Measurements from ENCODE around the gene GMEB2.
A peak's percentile ranks its signal among the peaks of the same experiment; 100 is the strongest.
"Not testable (repeated sequence)": the region's sequence is repeated elsewhere in the genome, so short reads cannot be mapped to it uniquely, and the experiment has no call there.

The GMEB2 gene

GRCh38 chr20:63635431-63636141, 8.7 kb upstream of the GMEB2 start:
- peak; percentile 90 for DNase-seq

DNA sequence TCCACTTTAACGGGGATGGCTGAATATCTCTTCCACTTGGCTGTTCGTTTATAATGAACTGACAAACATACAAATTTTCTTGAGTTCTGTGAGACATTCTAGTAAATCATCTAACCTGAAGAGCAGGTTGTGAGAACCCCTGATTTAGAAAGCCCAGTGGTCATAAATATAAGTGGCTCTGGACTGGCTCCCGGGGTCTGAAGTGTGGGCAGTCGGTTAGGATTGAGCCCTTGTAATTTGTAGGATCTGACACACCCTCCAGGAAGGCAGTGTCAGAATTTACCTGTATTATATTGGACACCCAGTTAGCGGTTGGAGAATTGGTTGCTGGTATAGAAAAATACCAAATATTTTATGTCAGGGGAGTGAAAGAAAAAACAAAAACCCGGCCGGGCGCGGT, 6.8 kb upstream of the GMEB2 start:
- DNase-seq: no peak

GRCh38 chr20:63631426-63631825, 4.5 kb upstream of the GMEB2 start:
- DNase-seq: not testable (repeated sequence)

GRCh38 chr20:63630956-63631355, 4.1 kb upstream of the GMEB2 start:
- DNase-seq: not testable (repeated sequence)

DNA sequence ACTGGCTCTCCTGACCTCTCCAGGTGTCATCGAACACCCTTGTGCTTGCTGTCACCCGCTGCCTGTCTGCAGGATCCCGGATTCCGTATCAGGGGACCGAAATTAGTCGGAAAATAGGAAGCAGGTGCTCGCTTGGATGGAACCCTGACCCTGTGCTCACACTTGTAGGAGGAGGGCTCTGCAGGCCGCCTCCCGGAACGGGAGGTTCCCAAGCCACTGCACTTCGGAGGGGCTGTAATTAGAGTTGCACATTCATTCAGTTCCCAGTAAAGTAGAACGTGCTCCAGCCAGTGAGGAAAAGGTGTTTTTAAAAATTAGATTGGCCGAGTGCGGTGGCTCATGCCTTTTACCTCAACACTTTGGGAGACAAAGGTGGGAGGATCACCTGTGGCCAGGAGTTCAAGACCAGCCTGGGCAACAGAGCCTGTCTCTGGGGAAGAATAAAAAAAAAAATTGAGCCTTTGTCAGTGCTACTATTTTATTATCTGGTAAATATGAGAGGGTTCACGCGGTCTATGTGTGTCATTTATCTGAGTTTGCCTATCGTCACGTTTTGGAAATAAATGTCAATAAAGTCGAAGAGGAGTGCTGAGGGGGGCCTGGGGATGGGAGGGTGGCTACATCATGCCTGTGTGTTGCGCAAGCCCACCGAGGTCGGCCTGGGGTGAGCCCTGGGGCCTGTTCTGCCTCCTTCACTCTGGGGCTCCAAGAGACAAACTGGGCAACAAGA, 1.5 kb upstream of the GMEB2 start:
- DNase-seq: peak; percentile 35

DNA sequence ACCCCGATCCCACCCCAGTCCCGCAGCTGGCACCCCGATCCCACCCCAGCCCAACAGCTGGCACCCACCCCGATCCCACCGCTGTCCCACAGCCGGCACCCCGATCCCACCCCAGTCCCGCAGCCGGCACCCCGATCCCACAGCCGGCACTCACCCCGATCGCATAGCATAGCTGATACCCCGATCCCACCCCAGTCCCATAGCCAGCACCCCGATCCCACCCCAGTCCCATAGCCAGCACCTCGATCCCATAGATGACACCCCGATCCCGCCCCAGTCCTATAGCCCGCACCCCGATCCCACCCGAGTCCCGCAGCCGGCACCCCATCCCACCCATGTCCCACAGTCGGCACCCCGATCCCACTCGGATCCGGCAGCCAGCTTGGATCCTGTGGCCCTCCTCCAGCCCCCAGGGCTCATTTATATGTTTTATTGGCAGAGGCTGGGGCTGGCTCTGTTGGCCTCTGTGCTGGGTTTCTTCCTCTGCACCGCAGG, 897 bp upstream of the GMEB2 start:
- DNase-seq: no peak

GRCh38 chr20:63627129-63627750, 339 bp upstream of the GMEB2 start:
- DNase-seq: peak; percentile 96

GRCh38 chr20:63625771-63626423, 1.0 kb downstream of the GMEB2 start:
- no peak for DNase-seq

GRCh38 chr20:63624486-63624885, 2.4 kb downstream of the GMEB2 start:
- DNase-seq: no peak

- no peak for DNase-seq
These were observed 4.2 kb downstream of the GMEB2 start for GRCh38 chr20:63622732-63623131.

- DNase-seq: no peak
These were observed 4.8 kb downstream of the GMEB2 start for GRCh38 chr20:63622096-63622495.

DNA sequence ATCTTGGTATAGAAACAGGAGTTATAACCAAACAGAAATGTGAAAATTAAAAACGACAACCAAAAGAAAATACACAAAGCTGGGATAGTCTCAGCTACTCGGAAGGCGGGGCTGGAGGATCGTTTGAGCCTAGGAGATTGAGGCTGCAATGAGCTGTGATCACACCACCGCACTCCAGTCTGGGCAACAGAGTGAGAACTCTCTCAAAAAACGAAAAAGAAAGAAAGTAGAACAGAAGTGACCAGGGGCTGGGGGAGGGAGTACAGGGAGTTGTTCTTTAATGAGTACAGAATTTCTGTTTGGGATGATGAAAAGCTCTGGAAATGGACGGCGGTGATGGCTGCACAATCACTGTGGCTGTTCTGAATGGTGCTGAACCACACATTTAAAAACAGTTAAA, 5.9 kb downstream of the GMEB2 start:
- DNase-seq: no peak

- DNase-seq: no peak
These were observed 7.4 kb downstream of the GMEB2 start for GRCh38 chr20:63619505-63619904.

- DNase-seq: no peak
These were observed 7.8 kb downstream of the GMEB2 start for GRCh38 chr20:63619086-63619485.

GRCh38 chr20:63618291-63618980, 8.5 kb downstream of the GMEB2 start:
- no peak for DNase-seq

DNA sequence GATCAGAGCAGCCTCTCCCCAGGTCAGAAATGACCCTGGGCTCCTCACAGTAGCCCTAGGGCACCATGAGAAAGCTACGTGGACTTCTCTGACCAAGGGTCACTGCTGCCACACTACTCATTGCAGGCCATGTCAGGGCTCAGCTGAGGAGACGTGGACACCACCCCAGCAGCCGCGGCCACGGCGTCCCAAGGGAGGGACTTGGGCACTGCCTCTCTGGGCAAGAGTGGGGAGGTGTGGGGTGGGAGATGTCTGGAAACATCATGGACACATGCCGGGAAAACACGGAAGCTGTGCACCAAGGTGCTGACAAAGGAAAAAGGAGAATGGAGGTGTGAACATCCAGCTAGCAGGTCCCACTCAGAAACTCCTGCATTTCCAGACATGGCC, 9.0 kb downstream of the GMEB2 start:
- no peak for DNase-seq

DNA sequence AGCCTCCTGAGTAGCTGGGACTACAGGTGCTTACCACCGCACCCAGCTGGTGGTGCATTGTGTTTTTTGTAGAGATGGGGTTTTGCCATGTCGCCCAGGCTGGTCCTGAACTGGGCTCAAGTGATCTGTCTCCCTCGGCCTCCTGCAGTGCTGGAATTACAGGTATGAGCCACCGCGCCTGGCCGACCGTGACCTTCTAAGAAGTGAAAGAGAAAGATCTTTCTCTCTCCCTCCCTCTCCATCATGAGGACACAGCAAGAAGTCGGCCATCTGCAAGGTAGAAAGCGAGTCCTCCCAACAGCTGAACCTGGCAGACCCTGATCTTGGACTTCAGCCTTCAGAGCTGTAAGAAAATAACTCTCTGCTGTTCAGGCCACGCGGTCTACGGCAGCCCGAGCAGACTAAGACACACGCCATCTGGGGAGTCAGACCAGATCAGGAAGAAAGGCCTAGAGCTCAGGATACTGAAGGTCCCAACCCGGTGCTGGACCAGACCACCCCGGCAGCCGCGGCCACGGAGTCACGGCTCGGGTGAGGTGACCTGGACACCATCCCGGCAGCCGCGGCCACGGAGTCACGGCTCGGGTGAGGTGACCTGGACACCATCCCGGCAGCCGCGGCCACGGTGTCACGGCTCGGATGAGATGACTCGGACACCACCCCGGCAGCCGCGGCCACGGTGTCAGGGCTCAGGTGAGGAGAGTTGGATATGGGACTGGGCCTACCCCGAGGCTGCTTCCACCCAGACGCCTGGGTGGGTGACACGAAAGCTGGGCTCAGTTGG, 9.6 kb downstream of the GMEB2 start:
- no peak for DNase-seq

- DNase-seq: not testable (repeated sequence)
These were observed 12.9 kb downstream of the GMEB2 start for GRCh38 chr20:63613863-63614594.

- DNase-seq: no peak
These were observed 14.5 kb downstream of the GMEB2 start for GRCh38 chr20:63612276-63612931.

DNA sequence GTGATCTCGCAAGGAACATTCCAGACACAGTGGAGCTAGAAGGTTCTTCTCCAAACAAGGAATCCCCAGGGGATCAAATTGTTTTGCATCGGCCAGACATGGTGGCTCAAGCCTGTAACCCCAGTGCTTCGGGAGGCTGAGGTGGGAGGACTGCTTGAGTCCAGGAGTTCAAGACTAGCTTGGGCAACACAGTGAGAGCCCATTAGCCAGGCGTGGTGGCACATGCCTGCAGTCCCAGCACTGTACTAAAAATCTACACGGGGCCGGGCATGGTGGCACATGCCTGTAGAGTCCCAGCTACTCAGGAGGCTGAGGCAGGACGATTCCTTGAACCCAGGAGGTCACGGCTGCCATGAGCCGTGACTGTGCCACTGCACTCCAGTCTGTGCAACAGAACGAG, 15.3 kb downstream of the GMEB2 start:
- DNase-seq: no peak
